Esophagus squamous epithelium (tissue), 4 donors: Measurements from ENCODE around the gene TNNI2.
A peak's percentile ranks its signal among the peaks of the same experiment; 100 is the strongest.

Experiments used
- CTCF ChIP-seq, 6 experiments: fragments of 450-650 bp in 4 of 6; fragments of 200-600 bp in 2 of 6; sonication (generic) in 2 of 6; IDR thresholded peaks; one replicate each; pipeline ENCODE4 v1.5.1; 2016 to 2019; ENCODE audit warnings: antibody characterized with exemption in 6 of 6, mild to moderate bottlenecking in 4 of 6, moderate library complexity in 4 of 6
- POLR2A ChIP-seq, 4 donors: fragments of 450-650 bp; IDR thresholded peaks; one replicate each; pipeline ENCODE4 v1.6.1; 2017; ENCODE audit warnings: antibody characterized with exemption in 4 of 4, mild to moderate bottlenecking in 4 of 4, moderate library complexity in 3 of 4

- TF ChIP-seq CTCF (IDR thresholded peaks at IDR 0.05) (peak in 1 of 6 experiments; percentile 7), POLR2A (IDR thresholded peaks at IDR 0.05) (no peak)
Measured at GRCh38 chr11:1869427-1870325, 30.9 kb downstream of the TNNI2 start.
